ENCODE measurements around the gene TNFRSF13B. TPM values are rescaled to one million over a fixed set of nuclear protein-coding genes. Genes with fewer than 3 reads are reported as not detected.

The TNFRSF13B gene
- total RNA-seq, 1 experiment from 2014 or later, result not detected

DNA sequence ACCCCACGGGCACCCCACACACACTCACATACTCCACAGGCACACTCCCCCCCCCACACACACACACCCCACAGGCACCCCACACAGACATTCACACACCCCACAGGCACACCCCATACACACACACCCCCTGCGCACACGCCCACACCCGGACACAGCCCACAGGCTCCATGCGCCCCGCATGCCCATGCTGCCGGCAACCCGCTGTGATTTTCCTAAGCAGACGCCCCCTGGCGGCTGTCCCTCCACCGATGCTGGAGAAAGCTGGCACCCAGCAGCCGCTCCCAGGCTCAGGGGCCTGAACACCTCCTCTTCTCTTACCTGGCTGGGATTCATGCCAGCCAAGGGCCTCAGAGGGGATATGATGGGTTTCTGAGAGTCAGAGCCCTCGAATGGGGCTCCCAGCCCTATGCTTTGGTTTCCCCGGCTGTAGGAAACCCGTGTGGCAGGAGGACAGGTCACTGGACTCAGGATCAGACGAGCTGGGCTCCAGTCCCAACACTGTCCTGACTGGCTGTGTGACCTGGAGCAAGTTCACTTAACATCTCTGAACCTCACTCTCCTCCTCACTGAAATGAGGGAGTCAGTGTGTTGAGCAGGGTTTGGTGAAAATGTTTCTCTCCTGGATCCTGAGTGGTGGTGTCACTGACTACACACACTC is 19.6 kb upstream of the TNFRSF13B start:
- CTCF ChIA-PET, result interaction anchor here (0.6 to 1.2 kb wide), 17 partner anchors 8 to 1646 kb away, joined by 3 to 8 read pairs (median 3); no protein-coding TSS in a partner anchor
- DNase-seq (ENCODE audit: unreplicated experiment), result peak; percentile 71
- Mint-ChIP-seq H3K27ac (ENCODE audit: low read depth, unreplicated experiment) (no peak overlapping the region), H3K36me3 (ENCODE audit: insufficient read depth, unreplicated experiment) (no peaks in the 10 kb centered on the region), H3K27me3 (ENCODE audit: insufficient read depth, unreplicated experiment) (no peaks in the 10 kb centered on the region), H3K9me3 (ENCODE audit: unreplicated experiment) (no peaks in the 10 kb centered on the region), H3K4me1 (ENCODE audit: insufficient read depth, unreplicated experiment) (peaks cover 5% of the 10 kb centered on the region), H3K4me3 (ENCODE audit: unreplicated experiment) (no peak overlapping the region)
- BruUV-seq (replicated peaks), result no TSS peak
- TF ChIP-seq, protein P1, sequence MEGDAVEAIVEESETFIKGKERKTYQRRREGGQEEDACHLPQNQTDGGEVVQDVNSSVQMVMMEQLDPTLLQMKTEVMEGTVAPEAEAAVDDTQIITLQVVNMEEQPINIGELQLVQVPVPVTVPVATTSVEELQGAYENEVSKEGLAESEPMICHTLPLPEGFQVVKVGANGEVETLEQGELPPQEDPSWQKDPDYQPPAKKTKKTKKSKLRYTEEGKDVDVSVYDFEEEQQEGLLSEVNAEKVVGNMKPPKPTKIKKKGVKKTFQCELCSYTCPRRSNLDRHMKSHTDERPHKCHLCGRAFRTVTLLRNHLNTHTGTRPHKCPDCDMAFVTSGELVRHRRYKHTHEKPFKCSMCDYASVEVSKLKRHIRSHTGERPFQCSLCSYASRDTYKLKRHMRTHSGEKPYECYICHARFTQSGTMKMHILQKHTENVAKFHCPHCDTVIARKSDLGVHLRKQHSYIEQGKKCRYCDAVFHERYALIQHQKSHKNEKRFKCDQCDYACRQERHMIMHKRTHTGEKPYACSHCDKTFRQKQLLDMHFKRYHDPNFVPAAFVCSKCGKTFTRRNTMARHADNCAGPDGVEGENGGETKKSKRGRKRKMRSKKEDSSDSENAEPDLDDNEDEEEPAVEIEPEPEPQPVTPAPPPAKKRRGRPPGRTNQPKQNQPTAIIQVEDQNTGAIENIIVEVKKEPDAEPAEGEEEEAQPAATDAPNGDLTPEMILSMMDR (IDR thresholded peaks at IDR 0.05; ENCODE audit: unreplicated experiment), result peak; percentile 73
- POLR2A ChIA-PET, result interaction anchor here (0.6 kb wide), 1 partner anchor 116 kb away, joined by 3 read pairs; no protein-coding TSS in a partner anchor
- intact Hi-C loops (cut with micrococcal nuclease), result loop anchor here (5.0 kb wide), 1 partner anchor 74 kb away; no protein-coding TSS in a partner anchor

DNA sequence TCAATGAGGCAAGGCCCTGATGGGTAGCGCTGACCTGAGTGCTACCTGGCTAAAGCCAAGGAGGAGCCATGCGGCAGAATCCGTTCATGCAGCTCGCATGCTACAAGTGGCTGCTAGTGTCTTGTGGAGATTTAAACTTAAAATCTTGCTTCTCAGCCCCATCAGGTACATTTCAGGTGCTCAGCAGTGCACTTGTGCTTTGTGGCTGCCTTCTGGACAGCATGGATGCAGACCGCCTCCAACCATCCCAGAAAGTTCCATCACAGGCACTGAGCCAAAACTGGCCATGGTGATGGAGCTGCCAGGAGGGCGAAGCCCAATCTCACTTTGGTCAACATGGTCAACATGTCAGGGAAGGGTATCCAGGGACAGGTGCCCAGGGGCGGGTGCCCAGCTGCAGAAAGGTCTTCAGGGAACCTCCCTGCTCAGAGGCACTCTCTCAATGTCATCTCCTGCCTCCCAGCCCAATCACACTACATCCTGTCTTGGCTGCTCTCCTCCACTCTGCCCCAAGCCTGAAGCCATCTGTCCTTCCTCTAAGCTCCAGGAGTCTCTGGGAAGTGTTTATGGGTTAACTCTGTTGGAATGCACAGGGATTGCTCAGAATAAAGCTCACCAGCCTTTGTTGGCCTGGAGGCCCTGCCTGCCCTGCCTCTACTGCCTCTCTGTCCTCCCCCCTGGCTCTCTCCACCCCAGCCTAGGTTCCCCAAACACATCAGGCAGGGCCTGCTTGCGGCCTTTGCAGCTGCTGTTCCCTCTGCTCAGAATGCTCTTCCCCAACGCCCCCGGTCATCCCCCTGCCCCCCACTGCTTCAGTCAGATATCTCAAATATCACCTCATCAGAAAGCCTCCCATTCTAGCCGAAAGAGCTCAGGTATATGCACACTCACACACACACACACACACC is 18.3 kb upstream of the TNFRSF13B start:
- BruUV-seq (replicated peaks), result no TSS peak
- intact Hi-C loops (cut with micrococcal nuclease), result loop anchor here (5.0 kb wide), 1 partner anchor 73 kb away; no protein-coding TSS in a partner anchor
- Mint-ChIP-seq H3K36me3 (ENCODE audit: insufficient read depth, unreplicated experiment) (no peaks in the 10 kb centered on the region), H3K4me1 (ENCODE audit: insufficient read depth, unreplicated experiment) (peaks cover 5% of the 10 kb centered on the region), H3K27me3 (ENCODE audit: insufficient read depth, unreplicated experiment) (peaks cover 7% of the 10 kb centered on the region), H3K27ac (ENCODE audit: low read depth, unreplicated experiment) (no peak overlapping the region), H3K9me3 (ENCODE audit: unreplicated experiment) (no peaks in the 10 kb centered on the region), H3K4me3 (ENCODE audit: unreplicated experiment) (no peak overlapping the region)
- DNase-seq (ENCODE audit: unreplicated experiment), result no peak
- CTCF ChIA-PET, result interaction anchor here (0.7 to 1.3 kb wide), 4 partner anchors 9 to 777 kb away, joined by 3 to 4 read pairs (median 4); no protein-coding TSS in a partner anchor
- POLR2A ChIA-PET, result no interaction called here
- TF ChIP-seq, protein P1 (IDR thresholded peaks at IDR 0.05; ENCODE audit: unreplicated experiment), result no peak

DNA sequence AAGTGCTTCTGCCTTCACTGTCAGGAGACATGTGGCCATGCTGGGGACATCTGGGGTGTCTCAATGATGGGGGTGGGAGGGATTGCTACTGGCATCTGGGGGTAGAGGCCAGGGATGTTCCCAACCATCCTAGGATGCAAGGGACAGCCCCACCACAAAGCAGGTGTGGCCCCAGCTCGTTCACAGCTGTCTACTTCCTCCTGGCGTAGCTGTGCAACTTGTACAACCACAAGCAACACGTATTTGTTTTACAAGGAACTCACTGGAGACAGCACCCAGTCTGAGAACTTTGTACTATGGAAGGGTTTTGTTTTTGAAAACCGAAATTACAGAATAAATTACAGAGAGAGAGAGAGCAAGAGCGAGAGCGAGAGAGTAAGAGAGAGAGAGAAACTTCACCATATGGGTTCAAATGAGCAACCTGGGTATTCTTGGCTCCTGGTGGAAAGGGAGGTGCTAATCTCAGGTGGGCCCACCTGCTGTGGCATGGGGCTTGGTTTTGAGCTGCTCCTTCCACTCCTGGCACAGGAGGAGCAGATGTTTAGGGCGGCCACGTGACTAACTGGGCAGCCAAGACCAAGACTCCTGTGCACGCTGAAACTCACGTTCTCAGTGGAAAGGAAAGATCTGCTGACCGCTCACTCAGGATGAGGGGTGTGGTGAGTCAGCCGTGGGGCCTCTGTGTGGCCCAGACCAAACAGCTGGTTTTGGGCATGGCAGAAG is 17.5 kb upstream of the TNFRSF13B start:
- POLR2A ChIA-PET, result no interaction called here
- Mint-ChIP-seq H3K4me1 (ENCODE audit: insufficient read depth, unreplicated experiment) (peaks cover 5% of the 10 kb centered on the region), H3K27me3 (ENCODE audit: insufficient read depth, unreplicated experiment) (peaks cover 9% of the 10 kb centered on the region), H3K4me3 (ENCODE audit: unreplicated experiment) (no peak overlapping the region), H3K9me3 (ENCODE audit: unreplicated experiment) (no peaks in the 10 kb centered on the region), H3K36me3 (ENCODE audit: insufficient read depth, unreplicated experiment) (no peaks in the 10 kb centered on the region), H3K27ac (ENCODE audit: low read depth, unreplicated experiment) (no peak overlapping the region)
- no TSS peak for BruUV-seq (replicated peaks)
- CTCF ChIA-PET, result interaction anchor here (0.7 to 1.3 kb wide), 2 partner anchors 10 to 413 kb away, joined by 3 to 4 read pairs; no protein-coding TSS in a partner anchor
- TF ChIP-seq, protein P1 (IDR thresholded peaks at IDR 0.05; ENCODE audit: unreplicated experiment), result no peak
- DNase-seq (ENCODE audit: unreplicated experiment), result no peak
- intact Hi-C loops (cut with micrococcal nuclease), result no loop called here
